ENCODE results near the gene RNF8.
"Not testable (repeated sequence)": the region's sequence is repeated elsewhere in the genome, so short reads cannot be mapped to it uniquely, and the experiment has no call there.

Gene RNF8, protein sequence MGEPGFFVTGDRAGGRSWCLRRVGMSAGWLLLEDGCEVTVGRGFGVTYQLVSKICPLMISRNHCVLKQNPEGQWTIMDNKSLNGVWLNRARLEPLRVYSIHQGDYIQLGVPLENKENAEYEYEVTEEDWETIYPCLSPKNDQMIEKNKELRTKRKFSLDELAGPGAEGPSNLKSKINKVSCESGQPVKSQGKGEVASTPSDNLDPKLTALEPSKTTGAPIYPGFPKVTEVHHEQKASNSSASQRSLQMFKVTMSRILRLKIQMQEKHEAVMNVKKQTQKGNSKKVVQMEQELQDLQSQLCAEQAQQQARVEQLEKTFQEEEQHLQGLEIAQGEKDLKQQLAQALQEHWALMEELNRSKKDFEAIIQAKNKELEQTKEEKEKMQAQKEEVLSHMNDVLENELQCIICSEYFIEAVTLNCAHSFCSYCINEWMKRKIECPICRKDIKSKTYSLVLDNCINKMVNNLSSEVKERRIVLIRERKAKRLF

DNA sequence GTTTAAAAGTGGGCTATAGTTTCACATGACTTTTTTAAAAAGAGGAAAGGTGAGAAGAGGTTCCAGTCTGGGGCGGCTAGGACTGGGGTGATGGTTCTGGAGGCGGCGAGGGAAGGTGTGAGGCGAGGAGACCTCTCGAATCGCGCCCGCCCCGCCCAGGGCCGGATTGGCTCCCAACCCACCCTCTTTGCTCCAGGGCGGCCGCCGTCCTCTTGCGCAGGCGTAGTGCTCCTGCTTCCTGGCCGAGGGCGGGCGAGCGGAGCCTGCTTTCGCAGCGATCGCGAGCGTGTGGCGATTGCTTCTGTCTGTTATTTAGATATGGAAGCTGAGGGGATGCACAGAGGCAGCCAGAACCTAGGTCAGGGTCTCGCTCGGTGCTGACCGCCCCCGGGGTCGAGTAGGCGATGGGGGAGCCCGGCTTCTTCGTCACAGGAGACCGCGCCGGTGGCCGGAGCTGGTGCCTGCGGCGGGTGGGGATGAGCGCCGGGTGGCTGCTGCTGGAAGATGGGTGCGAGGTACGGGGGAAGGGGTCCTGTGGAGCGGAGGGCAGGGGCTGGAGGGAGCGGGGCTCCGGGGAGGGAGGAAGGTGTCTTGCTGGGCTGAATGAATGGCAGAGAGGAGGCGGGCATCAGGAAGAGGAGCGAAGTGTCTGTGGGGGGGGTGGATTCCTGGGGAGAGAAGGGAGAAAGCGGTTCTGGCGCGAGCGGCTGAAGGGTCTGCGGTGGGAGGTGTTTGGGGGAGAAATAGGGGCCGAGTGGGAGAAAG is at the start of gene RNF8:
Gene RNF8, plus strand, starts transcription at position 223 of the 765 bp plus-strand sequence. Its CDS starts 182 bp downstream, at position 405.
- peak; percentile 97 for DNase-seq

DNA sequence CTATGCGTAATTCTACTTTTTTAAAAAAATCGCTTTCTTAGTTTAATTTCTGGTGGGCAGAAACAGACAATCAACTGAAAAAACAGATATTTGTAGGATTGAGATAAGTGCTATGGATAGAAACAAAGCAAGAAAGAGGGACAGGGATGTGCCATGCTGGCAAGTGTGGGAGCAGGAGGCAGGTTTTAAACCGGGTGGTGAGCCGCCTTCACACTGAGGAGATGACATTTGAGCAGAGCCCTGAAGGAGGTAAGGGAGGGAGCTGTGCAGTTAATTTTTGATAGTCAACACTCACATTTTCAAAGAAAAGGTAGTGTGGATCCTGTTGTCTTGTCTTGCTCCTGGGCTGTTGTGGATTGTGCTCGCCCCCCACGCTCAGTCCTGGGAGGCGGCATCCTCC is 49.0 kb upstream of the RNF8 start:
- no peak for DNase-seq

DNA sequence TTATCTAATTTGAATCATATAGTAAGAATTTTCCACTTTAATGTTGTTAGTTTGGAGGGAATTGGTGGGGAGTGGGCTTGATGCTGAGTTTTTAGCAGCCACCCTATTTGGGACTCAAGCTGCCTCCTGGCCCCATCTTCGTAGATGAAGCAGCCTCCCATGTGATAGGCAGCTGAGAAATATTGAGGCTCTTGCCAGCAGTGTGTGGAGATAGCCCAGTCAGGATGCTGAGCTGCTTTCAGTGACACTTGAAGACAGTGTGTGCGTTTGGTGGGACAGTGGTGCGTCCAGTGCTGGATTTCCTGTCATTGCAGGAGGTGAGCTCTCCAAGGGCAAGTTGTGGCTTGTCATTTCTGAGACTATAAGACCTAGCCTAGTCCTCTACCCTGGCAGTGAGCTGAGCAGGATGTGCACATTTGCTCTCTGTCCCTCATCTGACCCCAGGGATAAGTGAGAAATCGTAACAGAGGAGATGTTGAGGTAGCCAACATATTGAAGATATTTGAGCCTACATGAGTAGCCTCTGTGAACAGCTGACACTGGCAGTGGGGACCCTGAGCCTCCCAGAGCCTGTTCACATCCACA is 47.9 kb upstream of the RNF8 start:
- no peak for DNase-seq

DNA sequence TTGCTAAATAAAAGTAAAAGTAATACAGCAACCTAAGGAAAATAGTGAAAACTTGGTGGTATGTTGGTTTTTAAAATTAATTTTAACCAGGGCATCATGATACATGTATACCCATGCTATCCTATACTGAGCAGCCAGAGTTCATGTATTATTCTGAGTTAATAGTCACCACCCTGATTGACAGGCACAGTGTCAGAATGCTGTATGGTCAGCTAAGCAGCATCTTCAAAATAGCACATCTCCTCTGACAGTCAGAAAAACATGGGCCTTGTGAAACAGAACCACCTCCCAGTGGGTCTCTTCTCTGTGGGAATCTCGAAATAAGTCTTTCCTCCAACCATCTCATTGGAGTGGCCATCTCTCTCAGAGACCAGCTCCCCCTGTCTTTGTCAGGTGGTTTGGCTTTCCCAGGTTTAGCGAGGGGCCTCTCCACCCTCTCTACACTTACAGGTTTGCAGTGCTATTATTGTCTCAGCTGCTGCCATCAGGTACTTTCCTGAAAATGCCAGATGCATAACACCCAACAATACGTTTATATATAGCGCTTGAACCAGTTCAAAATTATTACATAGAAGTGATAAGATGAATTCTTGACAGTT is 47.1 kb upstream of the RNF8 start:
- DNase-seq: peak; percentile 46

DNA sequence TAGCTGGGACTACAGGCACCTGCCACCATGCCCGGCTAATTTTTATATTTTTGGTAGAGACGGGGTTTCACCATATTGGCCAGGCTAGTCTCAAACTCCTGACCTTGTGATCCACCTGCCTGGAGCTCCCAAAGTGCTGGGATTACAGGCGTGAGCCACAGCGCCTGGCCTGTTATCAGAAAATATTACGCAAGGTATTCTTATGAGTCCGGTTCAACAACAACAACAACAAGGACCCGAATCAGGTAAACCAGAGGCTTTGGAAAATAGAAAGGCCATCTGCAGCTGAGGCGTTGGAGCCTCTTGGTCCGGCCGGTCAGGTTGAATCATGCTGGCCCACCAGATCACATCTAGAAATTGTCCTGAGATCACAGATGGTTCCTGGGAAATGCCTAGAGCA is 46.3 kb upstream of the RNF8 start:
- DNase-seq: not testable (repeated sequence)

DNA sequence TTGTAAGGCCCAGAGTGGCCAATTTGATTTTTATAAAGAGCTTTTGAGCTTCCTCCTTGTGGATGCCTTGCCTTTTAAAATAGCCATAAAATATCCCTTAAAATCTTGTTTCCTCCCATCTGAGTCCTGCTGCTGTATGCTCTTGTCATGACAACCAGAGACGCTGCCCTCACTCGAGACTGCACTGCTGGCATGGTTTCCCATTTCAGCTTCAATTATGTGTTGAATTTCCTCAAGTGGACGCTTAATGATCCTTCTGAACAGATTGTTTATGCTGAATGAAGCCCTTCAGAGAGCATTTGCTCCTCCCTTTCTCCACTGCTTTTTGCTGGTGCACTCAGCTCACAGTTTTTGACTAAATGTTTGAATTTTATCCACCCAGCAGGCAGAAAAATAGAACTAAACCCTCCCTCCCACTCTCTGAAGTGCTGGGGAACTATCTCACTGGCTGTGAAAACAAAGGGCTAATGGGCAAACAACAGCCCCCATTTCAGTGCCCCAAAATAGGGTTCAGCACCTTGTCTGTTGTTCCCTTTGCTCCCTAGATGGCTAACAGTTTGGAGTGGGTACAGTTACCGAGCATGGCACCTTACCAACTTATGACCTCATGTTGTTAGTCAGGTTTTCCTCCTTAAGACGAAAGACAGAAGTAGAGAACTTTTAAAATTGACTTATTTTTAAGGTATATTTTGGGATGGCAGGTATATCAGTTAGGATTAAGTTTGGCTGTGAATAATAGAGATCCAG is 45.5 kb upstream of the RNF8 start:
- peak; percentile 93 for DNase-seq

DNA sequence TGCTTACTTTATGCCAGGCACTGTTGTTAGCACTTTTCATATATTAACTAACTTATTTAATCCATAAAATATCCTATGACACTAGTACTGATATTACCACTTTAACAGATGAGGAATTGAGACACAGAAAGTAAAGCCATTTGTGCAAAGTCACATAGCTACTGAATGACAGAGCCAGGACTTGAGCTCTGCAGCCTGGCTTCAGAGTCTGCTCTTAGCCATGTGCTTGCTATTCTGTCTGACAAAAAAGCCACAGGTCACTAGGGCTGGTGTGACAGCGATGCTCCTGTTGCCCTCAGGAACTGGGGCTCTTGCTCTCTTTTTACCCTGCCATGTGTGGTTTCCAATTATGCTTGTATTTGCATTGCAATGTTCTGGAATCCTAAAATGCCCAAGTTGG is 44.7 kb upstream of the RNF8 start:
- no peak for DNase-seq

DNA sequence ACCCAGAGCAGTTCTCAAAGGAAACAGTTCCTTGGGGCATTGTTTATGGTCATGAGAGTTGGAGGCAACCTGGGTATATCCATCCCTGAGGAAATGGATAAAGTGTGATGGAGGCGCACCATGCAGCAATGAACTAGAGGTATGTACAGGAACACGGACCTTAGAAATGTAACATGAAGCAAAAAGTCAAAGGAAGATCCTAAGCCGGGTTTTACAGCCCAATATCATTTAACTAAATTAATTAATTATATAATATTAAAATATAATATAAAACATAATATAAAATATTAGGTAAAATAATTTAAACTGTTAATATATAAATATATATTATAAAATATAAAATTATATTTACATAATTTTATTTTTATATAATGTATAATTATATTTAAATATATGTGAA is 44.1 kb upstream of the RNF8 start:
- no peak for DNase-seq

DNA sequence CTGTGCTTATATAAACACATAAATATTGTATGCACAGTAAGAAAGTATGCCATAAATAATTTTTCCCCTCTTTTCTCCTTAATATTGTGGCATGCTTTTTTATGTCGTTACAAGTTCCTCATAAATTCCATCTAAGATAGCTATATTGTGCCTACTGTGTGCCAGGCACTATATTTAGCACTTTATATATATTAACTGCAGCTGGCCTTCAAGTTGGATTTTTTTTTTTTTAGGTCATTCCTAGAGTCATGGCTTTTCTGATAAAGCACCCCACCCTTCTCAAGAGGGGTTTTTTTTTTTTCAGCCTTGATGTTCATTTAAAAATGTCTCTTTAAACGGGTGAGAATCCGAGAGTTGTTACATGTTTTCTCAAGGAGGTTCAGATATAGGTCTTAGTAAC is 42.8 kb upstream of the RNF8 start:
- no peak for DNase-seq

DNA sequence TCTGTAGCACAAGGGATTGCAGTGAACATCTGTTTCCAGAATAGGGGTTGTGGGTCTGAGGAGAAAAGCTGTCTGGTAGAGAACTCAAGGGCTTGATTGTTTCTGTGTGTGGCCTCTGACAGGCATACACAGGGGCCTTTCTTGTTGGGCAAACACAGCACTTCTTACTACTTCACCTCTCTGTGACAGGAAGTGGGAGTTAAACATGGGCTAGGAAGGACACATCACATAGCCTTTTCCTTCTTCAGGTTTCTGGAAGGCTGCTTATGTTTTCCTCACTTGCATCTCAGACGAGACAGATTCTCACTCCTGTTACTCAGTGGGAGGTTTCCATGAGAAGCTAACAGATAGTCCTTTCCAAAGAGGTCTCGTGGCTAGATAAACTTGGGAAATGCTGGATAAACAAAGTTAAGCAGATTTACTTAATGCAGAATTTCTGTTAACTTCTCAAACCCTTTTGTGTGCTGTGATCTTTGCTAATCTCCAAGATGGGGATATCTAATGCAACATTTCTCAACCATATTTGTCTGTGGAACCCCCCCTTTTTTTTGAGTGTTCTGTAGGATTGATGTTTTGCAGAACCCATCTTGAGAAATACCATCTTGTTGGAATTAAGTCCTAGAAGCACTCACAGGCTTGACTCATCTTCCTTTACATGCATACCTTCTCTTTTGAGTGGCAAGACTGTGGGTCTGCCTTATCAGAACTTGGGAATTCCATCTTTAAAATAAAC is 41.9 kb upstream of the RNF8 start:
- DNase-seq: no peak

DNA sequence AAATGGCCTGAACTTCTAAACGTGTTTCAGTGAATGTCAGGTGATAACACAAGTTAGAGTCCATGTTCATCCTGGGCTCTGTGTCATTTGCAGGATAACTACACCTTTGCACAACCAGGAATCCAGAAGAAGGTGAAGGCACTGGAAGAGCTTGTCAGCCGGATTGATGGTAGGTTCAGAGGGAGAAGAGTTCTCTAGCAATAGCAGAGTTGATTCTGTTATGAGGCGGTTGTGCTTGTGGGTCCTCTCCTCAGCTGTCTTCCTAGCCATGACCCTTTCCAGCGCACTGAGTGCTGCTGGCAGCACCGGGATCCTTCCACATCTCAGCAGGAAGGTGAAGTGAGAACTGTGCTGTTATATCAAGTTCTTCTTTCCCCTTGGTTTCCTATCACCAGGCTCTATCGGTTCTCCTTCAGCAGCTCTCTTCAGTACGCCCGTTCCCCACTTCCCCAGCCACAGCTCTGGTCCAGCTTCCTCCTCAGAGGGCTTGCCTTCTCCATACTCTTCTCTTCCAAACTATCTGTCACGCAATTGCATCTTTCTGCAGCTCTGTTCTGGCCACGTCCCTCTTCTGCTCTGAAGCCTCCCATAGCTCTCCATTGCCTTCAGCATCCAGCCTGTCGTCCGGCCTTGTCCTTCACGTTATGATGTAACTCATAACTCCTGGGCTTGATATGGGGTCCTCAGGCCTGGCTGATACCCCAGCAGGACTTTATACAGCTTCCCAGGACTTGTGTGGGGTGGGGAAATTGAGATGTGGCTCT is 39.9 kb upstream of the RNF8 start:
- DNase-seq: no peak

DNA sequence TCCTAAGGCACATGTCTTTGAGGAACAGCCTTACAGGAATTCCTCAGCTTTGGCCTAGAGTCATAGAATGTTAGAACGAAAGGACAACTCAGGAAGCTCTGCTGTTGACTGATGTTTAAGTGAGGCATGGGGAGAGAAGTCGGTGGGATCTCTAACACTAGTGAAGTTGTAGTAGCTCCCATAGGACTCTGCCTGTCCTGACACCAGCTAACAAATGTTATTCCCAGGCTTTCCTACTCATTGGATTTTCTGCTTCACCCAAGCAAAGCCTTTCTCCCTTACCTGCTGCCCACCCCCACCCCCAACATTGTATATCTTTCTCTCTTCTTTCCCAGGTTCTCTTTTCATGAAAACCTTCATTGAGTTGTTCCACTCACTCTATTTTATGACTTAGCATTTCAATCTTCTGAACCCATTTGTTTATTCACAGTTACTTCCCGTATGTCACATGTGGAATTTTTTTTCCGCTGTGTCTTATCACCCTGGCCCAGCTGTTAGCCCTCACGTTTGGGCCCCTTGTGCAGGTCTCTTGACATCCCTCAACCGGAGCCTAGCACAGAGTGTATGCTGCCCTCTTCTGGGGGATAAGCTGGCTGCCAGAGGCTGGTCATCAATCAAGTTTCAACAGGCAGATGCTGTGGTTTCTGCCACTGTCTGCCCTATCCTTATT is 39.2 kb upstream of the RNF8 start:
- peak; percentile 72 for DNase-seq

DNA sequence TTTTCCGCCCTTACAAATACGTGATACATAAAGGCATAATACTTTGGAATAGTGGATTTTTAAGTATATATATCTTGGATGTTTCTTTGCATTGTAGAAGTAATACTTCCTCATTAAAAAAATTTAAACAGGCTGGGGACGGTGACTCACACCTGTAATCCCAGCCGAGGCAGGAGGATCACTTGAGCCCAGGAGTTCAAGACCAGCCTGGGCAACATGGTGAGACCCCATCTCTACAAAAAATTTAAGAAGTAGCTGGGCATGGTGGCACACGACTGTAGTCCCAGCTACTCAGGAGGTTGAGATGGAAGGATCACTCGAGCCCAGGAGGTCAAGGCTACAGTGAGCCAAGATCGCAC is 38.6 kb upstream of the RNF8 start:
- DNase-seq: no peak

DNA sequence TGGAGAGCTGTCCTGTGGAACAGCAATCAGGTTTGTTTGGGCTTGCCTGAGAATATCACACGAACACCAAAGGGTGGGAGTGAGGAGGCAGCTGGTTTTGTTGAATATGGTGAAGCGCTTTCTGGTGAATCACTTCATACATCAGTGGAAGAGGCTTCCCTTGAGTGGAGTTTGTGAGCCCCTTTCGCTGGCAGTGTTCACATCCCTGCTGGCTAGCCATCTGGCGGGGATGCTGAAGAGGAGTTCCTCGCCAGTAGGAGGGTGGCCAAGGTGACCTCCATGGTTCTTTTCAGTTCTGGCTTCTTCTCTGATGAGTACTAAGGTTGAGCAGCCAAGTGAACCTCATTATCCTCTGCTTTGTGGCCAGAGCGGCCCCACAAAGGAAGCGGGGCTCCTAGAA is 37.7 kb upstream of the RNF8 start:
- DNase-seq: peak; percentile 81

DNA sequence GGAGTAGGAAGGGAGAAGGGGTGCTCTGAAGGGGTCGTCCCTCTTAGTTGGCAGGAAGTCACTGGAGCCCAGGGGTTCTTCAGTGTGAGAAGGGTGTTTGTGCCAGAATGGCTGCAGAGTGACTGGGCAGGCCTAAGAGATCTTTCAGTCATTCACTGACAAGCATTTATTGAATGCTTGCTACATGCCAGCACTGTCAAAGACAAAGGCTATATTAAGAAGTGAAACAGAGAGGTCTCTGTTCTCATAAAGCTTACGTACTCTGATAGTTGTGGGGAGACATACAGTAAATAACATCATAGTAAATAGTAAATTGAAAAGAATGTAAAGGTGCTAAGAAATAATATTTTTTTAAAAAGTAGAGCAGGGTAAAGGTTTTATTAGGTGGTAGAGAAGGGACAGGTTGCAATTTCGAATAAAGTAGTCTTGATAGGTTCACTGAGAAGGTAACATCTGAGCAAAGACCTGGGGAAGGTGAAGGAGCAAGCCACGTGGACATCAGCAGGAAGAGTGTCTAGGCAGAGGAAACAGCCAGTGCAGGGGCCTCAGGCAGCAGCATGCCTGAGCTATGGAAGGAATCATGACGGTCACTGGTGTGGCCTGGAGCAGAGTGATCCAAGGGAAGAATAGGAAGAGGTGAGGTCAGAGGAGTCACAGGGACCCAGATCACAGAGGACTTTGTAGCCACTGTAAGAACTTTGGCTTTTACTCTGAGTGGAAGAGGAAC is 36.3 kb upstream of the RNF8 start:
- DNase-seq: no peak

DNA sequence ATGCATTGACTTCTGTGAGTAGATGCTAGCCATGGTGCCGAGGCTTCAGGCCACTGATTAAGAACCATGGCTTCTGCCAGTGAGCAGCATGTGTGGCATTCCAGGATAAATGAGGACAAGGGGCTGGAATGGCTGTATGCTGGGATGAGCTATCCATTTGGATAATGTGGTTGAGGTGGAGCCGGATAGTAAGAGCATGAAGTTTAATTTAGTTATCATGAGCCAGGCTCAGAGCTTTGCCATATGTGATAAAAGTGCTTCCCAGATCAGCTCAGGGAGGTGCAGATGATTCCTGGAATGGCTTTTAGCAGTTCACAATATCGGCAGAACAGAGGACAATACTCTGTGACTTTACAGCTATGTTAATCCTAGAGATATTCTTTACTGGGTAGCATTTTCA is 34.6 kb upstream of the RNF8 start:
- no peak for DNase-seq

DNA sequence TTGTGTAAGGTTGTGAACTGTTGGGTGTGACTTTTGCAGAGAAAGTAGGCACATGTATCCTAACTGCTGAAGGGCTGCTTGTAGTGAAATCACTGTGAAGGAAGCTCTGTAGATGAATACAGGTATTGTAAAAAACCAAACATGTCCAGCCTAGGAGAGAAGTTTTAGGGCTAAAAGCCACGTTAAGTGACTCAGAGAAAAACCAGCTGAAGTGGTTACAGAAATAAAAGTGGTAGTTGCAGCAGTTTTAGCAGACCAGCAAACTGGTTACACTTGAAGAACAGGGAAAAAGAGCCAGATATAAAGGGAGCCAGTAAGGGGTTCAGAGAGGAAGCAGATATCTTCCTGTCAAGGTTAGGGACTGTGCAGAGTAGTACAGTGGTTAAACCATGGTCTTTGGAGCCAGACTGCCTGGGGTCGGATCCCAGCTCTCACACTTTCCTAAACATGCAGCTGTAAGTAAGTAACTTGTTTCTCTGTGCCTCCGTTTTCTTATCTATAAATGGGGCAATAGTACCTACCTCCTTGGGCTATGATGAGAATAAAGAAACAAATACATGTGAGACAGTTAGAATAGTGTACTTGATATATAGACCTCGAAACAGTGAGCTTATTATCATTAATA is 33.8 kb upstream of the RNF8 start:
- no peak for DNase-seq

DNA sequence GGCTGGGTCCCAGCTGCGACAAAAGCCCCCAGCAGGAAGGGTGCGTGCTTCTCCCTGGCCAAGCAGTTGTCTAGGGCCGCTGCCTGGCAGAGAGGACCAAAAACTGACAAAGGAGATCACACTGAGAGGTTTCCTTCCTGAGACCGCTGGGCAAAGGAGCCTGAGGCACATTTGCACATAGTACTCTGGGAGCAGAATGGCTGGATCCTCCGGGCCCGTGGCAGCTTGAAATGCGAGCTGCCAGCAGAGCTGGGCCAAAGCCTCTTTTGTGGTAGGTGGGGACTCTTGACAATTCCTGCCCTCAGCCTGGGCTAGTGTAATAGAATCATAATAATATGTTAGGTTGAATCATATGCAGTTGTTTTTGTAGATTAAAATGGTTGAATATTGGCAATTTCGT is 33.1 kb upstream of the RNF8 start:
- DNase-seq: peak; percentile 83

DNA sequence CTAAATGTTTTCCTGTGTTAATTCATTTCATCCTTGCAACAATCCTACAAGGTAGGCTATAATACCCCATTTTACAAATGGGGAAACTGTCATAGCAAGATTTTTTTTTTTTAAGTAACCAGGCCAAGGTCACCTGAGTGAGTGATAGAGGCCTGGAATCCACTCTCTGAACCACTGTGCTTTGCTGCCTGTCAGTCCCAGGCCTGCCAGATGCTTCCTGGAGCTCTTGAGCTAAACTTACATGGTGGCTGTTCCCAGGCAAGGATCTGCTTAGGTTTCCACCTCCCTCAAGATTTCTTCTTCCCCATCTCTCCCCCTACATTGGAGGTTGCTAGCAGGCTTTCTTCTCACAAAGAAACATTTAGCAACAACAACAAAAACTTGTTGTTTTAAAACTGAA is 32.7 kb upstream of the RNF8 start:
- peak; percentile 39 for DNase-seq
